HT1080 (cell line): Measurements from ENCODE around the gene EMP2. TPM values are rescaled to one million over a fixed set of nuclear protein-coding genes. Genes with fewer than 3 reads are reported as not detected.
A peak's percentile ranks its signal among the peaks of the same experiment; 100 is the strongest.

Source experiments
- DNase-seq: peaks from one replicate; pipeline ENCODE4 v3.0.0-alpha.2; 2015; ENCODE audit warnings: low read depth
- total RNA-seq: library from RNA; depleted of rRNA; stranded (reverse); fragments of >200 nt; shearing (Covaris generic); gene quantifications from 2 replicates; pipeline ENCODE4 v1.2.3, GENCODE V29; 2014

The EMP2 gene
- total RNA-seq, 1 experiment from 2014 or later: 12.3 TPM

- DNase-seq: no peak
Observed at GRCh38 chr16:10610499-10611184, 30.2 kb upstream of the EMP2 start.

DNA sequence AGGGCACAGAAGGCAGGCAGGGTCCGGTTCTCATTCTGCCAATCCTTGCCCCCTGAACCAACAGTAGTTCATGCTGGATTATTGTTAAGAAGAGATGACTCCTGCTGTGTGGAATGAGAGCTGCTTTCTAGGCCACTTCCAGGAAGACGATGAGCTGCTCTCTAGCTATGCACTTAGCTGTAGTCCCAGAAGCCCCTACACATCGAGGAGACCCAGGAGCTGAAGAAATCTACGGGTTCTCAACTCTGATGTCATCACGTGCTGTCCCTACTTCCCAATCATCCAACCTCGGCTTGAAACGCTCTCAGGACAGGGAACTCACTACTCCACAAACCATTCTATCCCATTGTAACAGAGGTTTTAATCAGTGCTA, 29.0 kb upstream of the EMP2 start:
- peak; percentile 67 for DNase-seq

DNA sequence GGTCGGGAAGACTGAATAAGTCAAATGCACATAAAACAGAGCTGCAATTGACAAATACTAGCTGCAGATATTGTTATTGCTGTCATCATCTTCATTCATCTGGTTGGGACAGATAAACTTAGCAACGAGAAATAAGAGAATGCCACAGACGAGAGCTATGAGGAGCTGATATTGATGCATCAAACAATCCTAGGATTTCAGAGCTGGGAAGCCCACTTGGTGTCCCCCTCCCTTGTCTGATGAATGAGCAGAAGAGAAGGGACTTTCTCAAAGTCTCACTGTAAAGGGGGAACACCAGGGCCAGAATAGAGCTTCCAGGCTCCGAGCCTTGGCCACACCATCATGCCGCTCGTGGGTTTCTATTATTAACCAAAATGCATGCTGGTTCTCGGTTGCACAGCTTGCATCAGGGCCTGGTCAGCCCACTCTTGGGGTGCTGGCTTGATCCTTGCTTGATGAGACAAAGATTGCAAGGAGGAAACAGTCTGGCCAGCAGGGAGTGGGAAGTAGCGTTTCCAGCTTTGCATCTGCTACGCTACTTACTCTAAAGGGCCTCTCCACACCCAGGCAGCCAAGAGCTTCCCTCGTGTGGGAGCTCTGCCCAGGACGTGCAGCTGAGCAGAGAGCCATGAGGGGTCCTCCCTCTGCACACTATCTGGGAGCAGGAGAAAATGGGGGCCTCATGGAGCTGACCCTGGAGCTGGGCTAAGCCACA, 28.4 kb upstream of the EMP2 start:
- DNase-seq: no peak

- DNase-seq: no peak
Observed at GRCh38 chr16:10607157-10607556, 26.8 kb upstream of the EMP2 start.

DNA sequence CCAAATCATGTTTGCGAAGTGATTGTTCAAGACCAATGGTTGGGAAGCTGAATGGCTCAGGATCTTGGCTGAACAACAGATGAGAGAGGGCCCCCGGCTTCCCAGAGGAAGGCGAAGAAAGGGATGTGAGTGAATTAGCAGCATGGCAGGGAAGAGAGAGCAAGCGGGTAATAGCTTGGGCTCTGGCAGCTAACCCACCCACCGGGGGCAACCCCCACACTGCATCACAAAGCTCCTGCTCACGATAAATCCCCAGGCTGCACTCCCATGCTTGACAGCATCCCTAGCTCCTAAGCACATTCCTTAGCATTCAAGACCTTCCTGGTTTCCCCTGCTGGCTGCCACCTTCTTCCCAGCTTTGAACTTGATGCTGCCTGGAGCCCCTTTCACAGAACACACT, 26.2 kb upstream of the EMP2 start:
- no peak for DNase-seq

DNA sequence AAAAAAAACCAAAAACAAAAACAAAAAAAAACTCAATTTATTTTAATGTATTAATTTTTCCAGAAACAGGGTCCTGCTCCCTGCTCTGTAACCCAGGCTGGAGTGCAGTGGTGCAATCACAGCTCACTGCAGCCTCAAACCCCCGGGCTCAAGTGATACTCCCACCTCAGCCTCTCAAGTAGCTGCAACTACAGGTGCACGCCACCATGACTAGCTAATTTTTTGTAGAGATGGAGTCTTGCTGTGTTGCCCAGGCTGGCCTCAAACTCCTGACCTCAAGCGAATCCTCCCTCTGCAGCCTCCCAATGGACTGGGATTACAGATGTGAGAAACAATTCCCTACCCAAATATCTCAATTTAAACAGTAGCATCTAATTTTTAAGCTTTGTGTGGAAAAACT, 25.2 kb upstream of the EMP2 start:
- DNase-seq: no peak

DNA sequence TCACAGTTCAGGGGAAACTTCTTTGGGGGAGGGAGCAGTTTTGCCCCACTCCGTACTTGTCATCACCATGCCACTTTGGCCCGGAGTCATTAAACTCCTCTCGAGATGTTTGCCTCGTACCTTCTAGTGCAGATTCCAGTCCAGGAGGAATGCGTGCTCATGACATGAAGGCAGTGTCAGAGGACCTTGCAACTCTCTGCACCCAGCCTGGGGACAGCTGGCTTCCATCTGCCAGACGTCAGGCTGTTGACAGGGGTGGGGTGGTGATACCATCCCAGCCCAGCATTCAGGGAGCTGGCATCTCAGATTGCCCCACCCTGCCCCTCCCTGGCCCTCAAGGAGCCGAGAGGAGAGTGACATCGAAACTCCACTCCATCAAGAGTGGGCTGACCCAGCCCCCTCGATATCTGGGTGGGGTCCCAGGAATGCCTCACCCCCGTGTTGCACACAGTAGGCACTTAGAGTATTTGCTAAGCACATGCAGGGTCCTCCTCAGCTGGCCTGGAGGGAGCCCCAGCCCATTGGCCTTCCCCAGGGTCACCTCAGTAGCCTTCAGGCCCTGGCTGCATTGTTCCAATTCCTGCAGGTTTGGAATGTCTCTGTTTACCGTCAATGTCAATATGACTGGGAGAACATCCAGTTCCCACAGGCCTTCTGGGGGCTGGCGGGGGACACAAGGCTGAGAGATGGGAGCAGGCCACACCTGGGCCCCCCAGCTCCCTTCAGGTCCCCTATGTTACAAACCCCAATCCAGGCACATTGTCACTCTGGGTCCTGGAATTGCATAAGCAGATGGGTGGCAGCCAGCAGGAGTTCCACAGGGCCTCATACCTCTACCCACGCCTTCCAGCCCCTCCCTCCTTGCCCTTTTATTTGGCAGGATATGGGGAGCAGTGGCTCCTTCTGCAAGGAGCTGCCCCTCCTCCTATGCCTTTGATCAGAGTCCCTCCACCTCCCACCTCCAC, 21.3 kb upstream of the EMP2 start:
- no peak for DNase-seq

- no peak for DNase-seq
Observed at GRCh38 chr16:10600782-10601443, 20.5 kb upstream of the EMP2 start.

DNA sequence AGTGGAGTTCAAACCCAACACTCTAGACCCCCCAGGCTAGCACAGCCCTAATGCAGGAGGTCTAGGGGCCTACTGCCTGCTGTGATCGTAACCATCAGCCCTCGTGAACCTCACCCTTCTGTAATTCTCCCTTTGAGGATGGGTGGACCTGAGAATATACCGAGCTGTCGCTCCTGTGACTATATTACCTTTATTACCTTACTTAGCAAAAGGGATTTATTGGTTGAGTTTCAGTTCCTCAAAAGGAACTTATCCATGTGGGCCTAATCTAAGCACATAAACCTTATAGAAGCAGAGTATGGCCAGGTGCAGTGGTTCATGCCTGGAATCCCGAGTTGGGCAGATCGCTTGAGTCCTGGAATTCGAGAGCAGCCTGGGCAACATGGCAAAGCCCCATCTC, 19.2 kb upstream of the EMP2 start:
- DNase-seq: no peak

- DNase-seq: no peak
Observed at GRCh38 chr16:10598157-10598556, 17.8 kb upstream of the EMP2 start.

DNA sequence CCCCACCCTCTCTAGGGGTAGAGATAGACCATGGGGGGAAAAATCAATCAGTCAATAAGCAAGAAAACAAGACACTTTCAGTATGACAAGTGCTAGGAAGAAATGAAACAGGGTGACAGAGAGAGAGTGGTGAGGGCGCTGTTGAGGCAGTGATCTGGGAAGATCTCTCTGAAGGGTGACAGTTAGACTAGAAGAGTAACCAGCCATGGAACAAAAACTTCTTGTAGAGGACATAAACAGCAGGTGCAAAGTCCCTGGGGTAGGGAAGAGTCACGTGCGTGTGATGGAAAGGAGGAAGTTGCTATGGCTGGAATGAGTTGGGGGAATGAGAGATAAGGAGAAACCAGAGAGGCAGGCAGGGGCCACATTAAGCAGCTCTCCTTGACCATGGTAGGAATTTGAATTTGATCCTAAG, 16.8 kb upstream of the EMP2 start:
- no peak for DNase-seq

- DNase-seq: no peak
Observed at GRCh38 chr16:10594312-10594950, 14.0 kb upstream of the EMP2 start.

GRCh38 chr16:10592611-10593010, 12.2 kb upstream of the EMP2 start:
- no peak for DNase-seq

DNA sequence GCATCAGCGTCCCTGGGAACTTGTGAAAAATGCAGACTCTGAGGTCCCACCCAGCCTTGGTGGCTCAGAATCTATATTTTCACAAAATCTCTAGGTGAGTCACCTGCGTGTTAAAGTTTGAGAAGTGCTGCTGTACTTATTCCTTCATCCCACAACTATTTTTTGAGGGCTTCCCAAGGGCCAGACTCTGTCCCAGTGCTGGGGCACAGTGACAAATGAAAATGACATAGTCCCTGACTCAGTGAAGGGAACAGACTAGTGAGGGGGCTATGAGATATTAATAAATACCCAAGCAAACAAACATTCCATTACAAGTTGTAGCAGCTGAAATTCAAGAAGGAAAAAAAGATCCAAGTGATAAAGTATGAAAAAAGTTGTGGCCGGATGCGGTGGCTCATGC, 9.9 kb upstream of the EMP2 start:
- DNase-seq: peak; percentile 8

- DNase-seq: peak; percentile 9
Observed at GRCh38 chr16:10589109-10589508, 8.7 kb upstream of the EMP2 start.

- DNase-seq: no peak
Observed at GRCh38 chr16:10587622-10588021, 7.2 kb upstream of the EMP2 start.

GRCh38 chr16:10584981-10585438, 4.6 kb upstream of the EMP2 start:
- DNase-seq: peak; percentile 69

- DNase-seq: no peak
Observed at GRCh38 chr16:10583269-10583668, 2.9 kb upstream of the EMP2 start.

GRCh38 chr16:10581507-10581906, 1.1 kb upstream of the EMP2 start:
- DNase-seq: no peak

DNA sequence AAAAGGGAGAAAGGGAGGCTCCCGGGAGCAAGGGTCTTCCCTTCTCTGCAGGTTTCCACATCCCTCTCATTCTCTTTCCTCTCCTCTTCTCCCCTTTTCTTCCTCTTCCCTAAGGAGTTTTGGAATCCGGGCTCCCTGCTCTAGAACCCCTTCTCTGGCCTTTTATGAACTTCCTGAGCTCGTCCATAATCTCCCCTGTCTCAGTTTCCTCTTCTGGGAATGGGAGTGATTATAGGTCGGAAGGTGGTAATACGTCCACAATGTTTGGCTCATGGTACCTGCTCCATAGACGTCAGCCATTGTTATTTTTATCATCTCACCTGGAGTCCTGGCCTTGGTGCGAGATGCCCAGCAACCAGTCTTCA, 467 bp upstream of the EMP2 start:
- DNase-seq: no peak

DNA sequence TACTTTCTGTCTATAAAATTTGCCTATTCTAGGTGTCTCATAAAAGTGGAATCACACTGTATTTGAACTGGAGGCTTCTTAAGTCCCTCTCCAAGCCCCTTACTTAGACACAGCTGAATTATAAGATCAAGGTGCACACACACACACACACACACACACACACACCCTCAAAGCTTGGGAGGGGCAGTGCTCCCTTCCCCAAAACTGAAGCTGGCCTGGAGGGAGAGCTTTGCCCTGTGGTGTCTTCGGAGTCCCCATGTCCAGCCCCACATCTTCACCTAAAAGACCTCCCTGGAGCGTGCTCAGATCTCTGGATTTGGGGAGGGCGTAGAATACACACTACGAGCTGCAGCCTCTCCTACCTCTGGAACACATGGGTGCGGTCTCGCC, 828 bp downstream of the EMP2 start:
- DNase-seq: no peak
